ENCODE data around the gene NOP16. TPM values are rescaled to one million over a fixed set of nuclear protein-coding genes. Genes with fewer than 3 reads are reported as not detected.

NOP16 gene
- total RNA-seq, 1 experiment from 2014 or later: 134 TPM

DNA sequence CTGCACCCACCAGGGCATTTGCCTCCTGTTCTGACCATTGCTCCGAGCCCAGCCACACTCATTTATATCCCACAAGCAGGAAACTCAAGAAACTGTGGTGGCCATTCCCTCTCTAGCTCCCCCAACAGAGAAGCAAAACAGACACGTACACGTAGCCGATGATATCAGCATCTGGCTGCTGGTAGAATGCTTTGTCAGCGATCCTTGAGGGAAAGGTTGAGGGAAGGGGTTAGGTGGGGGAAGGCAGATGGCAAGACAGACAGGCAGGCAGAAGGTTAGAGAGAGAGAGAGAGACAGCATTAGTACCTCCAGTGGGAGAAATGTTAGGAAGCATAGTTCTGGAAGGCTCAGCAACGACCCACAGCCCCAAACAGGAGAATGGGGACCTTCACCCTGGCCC, 7.9 kb upstream of the NOP16 start:
- POLR2A ChIA-PET: interaction anchor here (0.7 kb wide), 1 partner anchor 30 kb away, joined by 3 read pairs; no protein-coding TSS in a partner anchor
- peak overlapping the region; percentile 17 for H3K27ac Mint-ChIP-seq (ENCODE audit: low read depth, unreplicated experiment)
- no peak overlapping the region for H3K4me3 Mint-ChIP-seq (ENCODE audit: unreplicated experiment)
- peaks cover 76% of the 10 kb centered on the region for H3K36me3 Mint-ChIP-seq (ENCODE audit: insufficient read depth, unreplicated experiment)
- no peak for DNase-seq (ENCODE audit: unreplicated experiment)
- H3K27me3 Mint-ChIP-seq (ENCODE audit: insufficient read depth, unreplicated experiment): no peaks in the 10 kb centered on the region
- no TSS peak for BruUV-seq (replicated peaks)
- TF ChIP-seq, protein P1, sequence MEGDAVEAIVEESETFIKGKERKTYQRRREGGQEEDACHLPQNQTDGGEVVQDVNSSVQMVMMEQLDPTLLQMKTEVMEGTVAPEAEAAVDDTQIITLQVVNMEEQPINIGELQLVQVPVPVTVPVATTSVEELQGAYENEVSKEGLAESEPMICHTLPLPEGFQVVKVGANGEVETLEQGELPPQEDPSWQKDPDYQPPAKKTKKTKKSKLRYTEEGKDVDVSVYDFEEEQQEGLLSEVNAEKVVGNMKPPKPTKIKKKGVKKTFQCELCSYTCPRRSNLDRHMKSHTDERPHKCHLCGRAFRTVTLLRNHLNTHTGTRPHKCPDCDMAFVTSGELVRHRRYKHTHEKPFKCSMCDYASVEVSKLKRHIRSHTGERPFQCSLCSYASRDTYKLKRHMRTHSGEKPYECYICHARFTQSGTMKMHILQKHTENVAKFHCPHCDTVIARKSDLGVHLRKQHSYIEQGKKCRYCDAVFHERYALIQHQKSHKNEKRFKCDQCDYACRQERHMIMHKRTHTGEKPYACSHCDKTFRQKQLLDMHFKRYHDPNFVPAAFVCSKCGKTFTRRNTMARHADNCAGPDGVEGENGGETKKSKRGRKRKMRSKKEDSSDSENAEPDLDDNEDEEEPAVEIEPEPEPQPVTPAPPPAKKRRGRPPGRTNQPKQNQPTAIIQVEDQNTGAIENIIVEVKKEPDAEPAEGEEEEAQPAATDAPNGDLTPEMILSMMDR (IDR thresholded peaks at IDR 0.05; ENCODE audit: unreplicated experiment): no peak
- peaks cover 14% of the 10 kb centered on the region for H3K4me1 Mint-ChIP-seq (ENCODE audit: insufficient read depth, unreplicated experiment)
- intact Hi-C loops (cut with micrococcal nuclease): no loop called here
- CTCF ChIA-PET: interaction anchor here (0.6 kb wide), 1 partner anchor 20 kb away, joined by 3 read pairs; no protein-coding TSS in a partner anchor
- no peaks in the 10 kb centered on the region for H3K9me3 Mint-ChIP-seq (ENCODE audit: unreplicated experiment)

GRCh38 chr5:176394881-176395675, 6.7 kb upstream of the NOP16 start:
- H3K27me3 Mint-ChIP-seq (ENCODE audit: insufficient read depth, unreplicated experiment): no peaks in the 10 kb centered on the region
- TF ChIP-seq, protein P1 (IDR thresholded peaks at IDR 0.05; ENCODE audit: unreplicated experiment): no peak
- DNase-seq (ENCODE audit: unreplicated experiment): no peak
- peak overlapping the region; percentile 63 for H3K27ac Mint-ChIP-seq (ENCODE audit: low read depth, unreplicated experiment)
- intact Hi-C loops (cut with micrococcal nuclease): no loop called here
- BruUV-seq (replicated peaks): no TSS peak
- CTCF ChIA-PET: interaction anchor here (0.6 to 1.8 kb wide), 7 partner anchors 10 to 178 kb away, joined by 3 to 7 read pairs (median 3); partner anchors contain the start of genes CLTB and FAF2
- peaks cover 80% of the 10 kb centered on the region for H3K36me3 Mint-ChIP-seq (ENCODE audit: insufficient read depth, unreplicated experiment)
- H3K9me3 Mint-ChIP-seq (ENCODE audit: unreplicated experiment): no peaks in the 10 kb centered on the region
- POLR2A ChIA-PET: interaction anchor here (0.7 to 1.4 kb wide), 3 partner anchors 53 to 669 kb away, joined by 3 to 4 read pairs (median 3); partner anchors contain the start of genes FAF2 and RNF44
- peaks cover 1% of the 10 kb centered on the region for H3K4me1 Mint-ChIP-seq (ENCODE audit: insufficient read depth, unreplicated experiment)
- no peak overlapping the region for H3K4me3 Mint-ChIP-seq (ENCODE audit: unreplicated experiment)

- DNase-seq (ENCODE audit: unreplicated experiment): no peak
- intact Hi-C loops (cut with micrococcal nuclease): no loop called here
- no peaks in the 10 kb centered on the region for H3K9me3 Mint-ChIP-seq (ENCODE audit: unreplicated experiment)
- CTCF ChIA-PET: interaction anchor here (0.7 to 1.8 kb wide), 4 partner anchors 22 to 179 kb away, joined by 3 to 7 read pairs (median 4); partner anchors contain the start of genes CLTB and FAF2
- peaks cover 86% of the 10 kb centered on the region for H3K36me3 Mint-ChIP-seq (ENCODE audit: insufficient read depth, unreplicated experiment)
- H3K27me3 Mint-ChIP-seq (ENCODE audit: insufficient read depth, unreplicated experiment): no peaks in the 10 kb centered on the region
- no TSS peak for BruUV-seq (replicated peaks)
- POLR2A ChIA-PET: interaction anchor here (0.6 to 2.1 kb wide), 4 partner anchors 9 to 670 kb away, joined by 3 to 8 read pairs (median 4); partner anchors contain the start of genes KIAA1191 and RNF44
- TF ChIP-seq, protein P1 (IDR thresholded peaks at IDR 0.05; ENCODE audit: unreplicated experiment): no peak
- H3K4me3 Mint-ChIP-seq (ENCODE audit: unreplicated experiment): no peak overlapping the region
- no peaks in the 10 kb centered on the region for H3K4me1 Mint-ChIP-seq (ENCODE audit: insufficient read depth, unreplicated experiment)
- H3K27ac Mint-ChIP-seq (ENCODE audit: low read depth, unreplicated experiment): no peak overlapping the region
Measured at GRCh38 chr5:176394096-176394495, 5.7 kb upstream of the NOP16 start.

DNA sequence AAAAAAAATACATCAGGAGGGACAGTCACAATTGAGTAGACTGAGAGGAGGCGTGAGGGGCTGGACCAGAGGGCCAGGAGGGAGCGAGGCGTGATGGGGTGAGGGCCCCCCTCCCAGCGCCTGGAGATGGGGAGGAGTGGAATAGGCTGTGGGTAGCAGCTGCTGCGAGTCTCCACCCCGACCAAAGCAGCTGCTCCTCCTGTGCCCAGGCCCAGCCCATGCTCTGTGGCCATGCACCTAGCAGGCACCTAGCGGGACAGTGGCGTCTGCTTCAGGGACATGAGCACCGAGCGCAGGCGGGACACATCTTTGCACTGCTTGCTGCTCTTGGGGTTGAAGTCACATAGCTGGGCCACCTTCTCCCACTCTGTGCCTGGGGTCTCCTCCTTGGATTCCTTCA, 4.1 kb upstream of the NOP16 start:
- ChIA-PET POLR2A (interaction anchor here (0.8 to 2.1 kb wide), 6 partner anchors 12 to 620 kb away, joined by 3 to 8 read pairs (median 4); partner anchors contain the start of genes KIAA1191 and TSPAN17), CTCF (interaction anchor here (0.6 to 0.7 kb wide), 2 partner anchors 488 to 1681 kb away, joined by 3 to 5 read pairs; no protein-coding TSS in a partner anchor)
- intact Hi-C loops (cut with micrococcal nuclease): no loop called here
- TF ChIP-seq, protein P1 (IDR thresholded peaks at IDR 0.05; ENCODE audit: unreplicated experiment): no peak
- BruUV-seq (replicated peaks): no TSS peak
- Mint-ChIP-seq H3K4me1 (ENCODE audit: insufficient read depth, unreplicated experiment) (no peaks in the 10 kb centered on the region), H3K36me3 (ENCODE audit: insufficient read depth, unreplicated experiment) (peaks cover 85% of the 10 kb centered on the region), H3K4me3 (ENCODE audit: unreplicated experiment) (no peak overlapping the region), H3K9me3 (ENCODE audit: unreplicated experiment) (no peaks in the 10 kb centered on the region), H3K27me3 (ENCODE audit: insufficient read depth, unreplicated experiment) (no peaks in the 10 kb centered on the region), H3K27ac (ENCODE audit: low read depth, unreplicated experiment) (peak overlapping the region; percentile 22)
- DNase-seq (ENCODE audit: unreplicated experiment): no peak

Measured in MCF 10A (cell line).